HG02588 (cell line): ENCODE data around the gene ABCG2.
"Not testable (repeated sequence)": the region's sequence is repeated elsewhere in the genome, so short reads cannot be mapped to it uniquely, and the experiment has no call there.

Experiments
- ATAC-seq: cut with Tn5 transposase; IDR thresholded peaks from one replicate; pipeline ENCODE4 v1.9.1; 2021; ENCODE audit warnings: mild to moderate bottlenecking, moderate library complexity; ENCODE audit not compliant: unreplicated experiment

ABCG2 gene

GRCh38 chr4:88169298-88169697 is 10.9 kb upstream of the ABCG2 start:
- no peak for ATAC-seq

GRCh38 chr4:88166608-88167007 is 8.2 kb upstream of the ABCG2 start:
- ATAC-seq = no peak

- no peak for ATAC-seq
Measured at GRCh38 chr4:88163336-88163735, 4.9 kb upstream of the ABCG2 start.

GRCh38 chr4:88162626-88163025 is 4.2 kb upstream of the ABCG2 start:
- no peak for ATAC-seq

GRCh38 chr4:88159229-88159725 is 838 bp upstream of the ABCG2 start:
- no peak for ATAC-seq

GRCh38 chr4:88158038-88158488 is 376 bp downstream of the ABCG2 start:
- peak; percentile 53 for ATAC-seq

GRCh38 chr4:88152331-88152730 is 6.1 kb downstream of the ABCG2 start:
- not testable (repeated sequence) for ATAC-seq

GRCh38 chr4:88148560-88148959 is 9.9 kb downstream of the ABCG2 start:
- ATAC-seq = no peak

GRCh38 chr4:88147799-88148217 is 10.6 kb downstream of the ABCG2 start:
- no peak for ATAC-seq

GRCh38 chr4:88146891-88147290 is 11.5 kb downstream of the ABCG2 start:
- ATAC-seq = no peak

- ATAC-seq = no peak
Measured at GRCh38 chr4:88144866-88145300, 13.6 kb downstream of the ABCG2 start.

- no peak for ATAC-seq
Measured at GRCh38 chr4:88144048-88144447, 14.4 kb downstream of the ABCG2 start.

GRCh38 chr4:88143504-88143903 is 14.9 kb downstream of the ABCG2 start:
- ATAC-seq = no peak

GRCh38 chr4:88138561-88138960 is 19.9 kb downstream of the ABCG2 start:
- ATAC-seq = no peak

GRCh38 chr4:88137112-88137511 is 21.3 kb downstream of the ABCG2 start:
- ATAC-seq = no peak

- no peak for ATAC-seq
Measured at GRCh38 chr4:88136249-88136648, 22.2 kb downstream of the ABCG2 start.

GRCh38 chr4:88135356-88135663 is 23.1 kb downstream of the ABCG2 start:
- no peak for ATAC-seq

- ATAC-seq = no peak
Measured at GRCh38 chr4:88134536-88135355, 23.7 kb downstream of the ABCG2 start.

GRCh38 chr4:88134111-88134510 is 24.3 kb downstream of the ABCG2 start:
- no peak for ATAC-seq

- no peak for ATAC-seq
Measured at GRCh38 chr4:88130544-88131305, 27.7 kb downstream of the ABCG2 start.

GRCh38 chr4:88130003-88130402 is 28.4 kb downstream of the ABCG2 start:
- ATAC-seq = no peak

- ATAC-seq = not testable (repeated sequence)
Measured at GRCh38 chr4:88122260-88122659, 36.2 kb downstream of the ABCG2 start.
